ENCODE results near the gene DGKG.

DNA sequence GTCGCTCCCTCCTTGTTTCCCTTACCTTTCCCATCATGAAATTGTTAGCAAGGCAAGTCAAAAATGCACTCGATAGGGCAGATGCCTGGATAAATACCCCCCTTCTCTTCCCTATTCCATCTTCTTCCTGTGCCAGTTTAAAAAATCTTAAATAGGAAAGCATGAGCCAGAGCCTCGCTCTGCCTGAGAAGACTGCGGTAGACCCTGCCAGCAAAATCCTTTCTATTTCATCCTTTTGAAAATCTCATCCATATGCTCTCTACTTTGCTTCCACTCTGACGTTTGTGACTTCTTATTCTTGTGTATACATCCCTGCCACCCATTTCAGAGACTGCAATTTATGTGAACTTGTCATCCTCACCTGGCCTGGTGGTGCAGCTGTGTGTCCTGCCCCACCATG is 138.6 kb downstream of the DGKG start:
- TF ChIP-seq MXI1 (IDR thresholded peaks at IDR 0.05; ENCODE audit: low read depth, low read length) (no peak), EP300 (IDR thresholded peaks at IDR 0.05; ENCODE audit: borderline replicate concordance in 1 of 2, low read depth in 1 of 2, low read length in 1 of 2) (no peak), EZH2phosphoT487 (IDR thresholded peaks at IDR 0.05; ENCODE audit: borderline replicate concordance, low read depth) (no peak)
- TF ChIP-seq, protein P1, sequence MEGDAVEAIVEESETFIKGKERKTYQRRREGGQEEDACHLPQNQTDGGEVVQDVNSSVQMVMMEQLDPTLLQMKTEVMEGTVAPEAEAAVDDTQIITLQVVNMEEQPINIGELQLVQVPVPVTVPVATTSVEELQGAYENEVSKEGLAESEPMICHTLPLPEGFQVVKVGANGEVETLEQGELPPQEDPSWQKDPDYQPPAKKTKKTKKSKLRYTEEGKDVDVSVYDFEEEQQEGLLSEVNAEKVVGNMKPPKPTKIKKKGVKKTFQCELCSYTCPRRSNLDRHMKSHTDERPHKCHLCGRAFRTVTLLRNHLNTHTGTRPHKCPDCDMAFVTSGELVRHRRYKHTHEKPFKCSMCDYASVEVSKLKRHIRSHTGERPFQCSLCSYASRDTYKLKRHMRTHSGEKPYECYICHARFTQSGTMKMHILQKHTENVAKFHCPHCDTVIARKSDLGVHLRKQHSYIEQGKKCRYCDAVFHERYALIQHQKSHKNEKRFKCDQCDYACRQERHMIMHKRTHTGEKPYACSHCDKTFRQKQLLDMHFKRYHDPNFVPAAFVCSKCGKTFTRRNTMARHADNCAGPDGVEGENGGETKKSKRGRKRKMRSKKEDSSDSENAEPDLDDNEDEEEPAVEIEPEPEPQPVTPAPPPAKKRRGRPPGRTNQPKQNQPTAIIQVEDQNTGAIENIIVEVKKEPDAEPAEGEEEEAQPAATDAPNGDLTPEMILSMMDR (IDR thresholded peaks at IDR 0.05): no peak
